ENCODE data around the gene KSR1. TPM values are rescaled to one million over a fixed set of nuclear protein-coding genes. Genes with fewer than 3 reads are reported as not detected.
"Not testable (repeated sequence)": the region's sequence is repeated elsewhere in the genome, so short reads cannot be mapped to it uniquely, and the experiment has no call there.

Gene KSR1
- total RNA-seq, 2 experiments from 2014 or later, result 44.4 to 47.6 TPM

DNA sequence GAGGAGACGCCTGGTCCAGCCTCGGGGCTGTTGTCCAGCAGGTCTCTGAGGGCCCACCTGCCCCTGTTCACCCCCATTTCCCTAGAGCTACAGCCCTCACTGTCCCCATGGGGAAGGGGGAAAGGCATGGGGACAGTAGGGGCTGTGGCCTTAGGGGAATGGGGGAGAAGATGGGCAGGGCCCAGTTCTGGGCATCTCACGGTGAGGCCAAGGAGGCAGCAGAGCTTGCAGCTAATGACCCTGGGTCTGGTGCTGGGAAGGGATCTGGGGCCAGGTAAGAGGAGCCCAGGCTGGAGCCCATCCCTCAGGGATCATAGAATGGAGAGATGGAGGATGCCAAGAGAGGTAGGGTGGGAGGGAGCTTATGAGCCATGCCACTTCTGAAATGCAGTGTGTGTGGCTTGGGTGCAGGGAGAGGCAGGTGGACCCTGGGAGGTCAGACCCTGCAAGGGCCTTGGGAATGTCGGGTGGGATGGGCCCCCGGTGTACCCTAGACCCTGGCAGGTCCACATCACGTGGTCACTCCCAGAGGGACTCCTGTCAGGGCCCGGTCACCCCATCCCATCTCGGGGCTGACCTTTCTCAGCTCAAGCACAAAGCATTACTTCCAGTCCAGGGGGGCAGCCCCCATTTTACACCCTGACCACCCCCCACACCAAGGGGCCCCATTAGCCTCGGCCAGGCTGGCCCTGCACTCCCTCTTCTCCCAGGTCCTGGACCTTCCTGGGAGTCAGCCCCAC, 35.9 kb upstream of the KSR1 start:
- ChIA-PET CTCF (no interaction called here), POLR2A (no interaction called here)
- DNase-seq, result no peak
- H3K9me3 Mint-ChIP-seq, result no peaks in the 10 kb centered on the region
- no peak overlapping the region for H3K4me3 Mint-ChIP-seq
- no peaks in the 10 kb centered on the region for H3K27me3 Mint-ChIP-seq
- no peaks in the 10 kb centered on the region for H3K4me1 Mint-ChIP-seq
- no peak overlapping the region for H3K27ac Mint-ChIP-seq
- no peaks in the 10 kb centered on the region for H3K36me3 Mint-ChIP-seq (ENCODE audit: low read depth)

DNA sequence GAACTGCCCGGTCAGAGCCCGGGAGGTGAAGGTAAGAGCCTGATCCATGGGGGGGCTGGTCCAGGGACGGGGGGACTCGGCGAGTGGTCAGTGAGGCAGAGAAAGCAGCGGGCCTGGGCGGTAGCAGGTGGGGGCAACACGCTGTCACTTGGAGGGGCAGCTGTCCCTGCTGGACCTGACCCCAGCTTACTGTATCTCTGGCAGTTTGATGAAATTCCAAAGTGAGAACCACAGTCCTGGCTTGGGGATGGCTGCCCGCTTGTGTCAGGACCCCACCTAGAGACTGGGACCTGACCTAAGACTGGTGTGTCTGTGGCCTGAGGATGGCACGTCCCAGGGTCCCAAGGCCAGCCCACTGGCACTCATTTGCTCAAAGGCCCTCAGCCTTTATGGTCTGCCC, 35.1 kb upstream of the KSR1 start:
- DNase-seq, result no peak
- no peaks in the 10 kb centered on the region for H3K9me3 Mint-ChIP-seq
- ChIA-PET CTCF (no interaction called here), POLR2A (no interaction called here)
- no peaks in the 10 kb centered on the region for H3K4me1 Mint-ChIP-seq
- no peaks in the 10 kb centered on the region for H3K36me3 Mint-ChIP-seq (ENCODE audit: low read depth)
- H3K27ac Mint-ChIP-seq, result no peak overlapping the region
- no peaks in the 10 kb centered on the region for H3K27me3 Mint-ChIP-seq
- H3K4me3 Mint-ChIP-seq, result no peak overlapping the region

DNA sequence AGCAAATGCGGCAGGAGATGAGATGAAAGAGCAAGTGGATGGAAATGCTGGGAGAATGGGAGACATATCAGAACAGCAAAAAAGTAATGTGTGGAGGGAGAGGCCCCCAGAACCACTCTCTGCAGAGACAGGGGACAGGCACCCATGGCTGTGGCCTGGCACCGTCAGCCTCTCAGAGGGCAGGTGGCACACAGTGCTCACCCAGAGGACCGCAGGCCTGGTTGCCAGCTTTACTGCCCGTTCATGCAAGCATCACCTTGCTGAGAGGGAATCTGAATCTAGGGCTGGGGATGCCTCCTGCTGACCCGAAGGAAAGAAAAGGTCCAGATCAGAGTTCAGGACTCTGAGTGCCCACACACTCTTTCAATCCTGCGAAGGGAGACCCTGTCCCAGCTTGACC, 34.6 kb upstream of the KSR1 start:
- H3K27me3 Mint-ChIP-seq; DNase-seq; H3K36me3 Mint-ChIP-seq (ENCODE audit: low read depth); H3K9me3 Mint-ChIP-seq; H3K27ac Mint-ChIP-seq; POLR2A ChIA-PET; H3K4me3 Mint-ChIP-seq; H3K4me1 Mint-ChIP-seq; CTCF ChIA-PET: not testable (repeated sequence)

DNA sequence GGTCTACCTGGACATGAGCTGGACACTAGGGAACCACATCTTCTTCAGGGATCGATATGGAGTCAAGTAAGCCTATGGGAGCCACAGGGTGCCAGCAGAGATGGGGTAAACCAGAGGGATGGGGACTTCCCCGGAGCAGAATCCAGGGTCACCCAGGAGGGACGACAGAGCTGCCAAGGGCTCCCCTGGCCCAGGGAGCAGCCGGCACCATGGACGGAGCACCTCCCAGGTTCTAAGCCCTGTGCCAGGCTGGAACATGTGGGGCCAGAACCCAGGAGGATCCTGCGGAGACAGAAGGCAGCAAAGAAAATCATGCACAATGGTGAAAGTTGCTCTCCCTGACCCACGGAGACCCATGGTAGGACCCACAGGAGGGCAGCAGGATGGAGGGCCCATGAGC, 33.6 kb upstream of the KSR1 start:
- H3K27me3 Mint-ChIP-seq, result peaks cover 2% of the 10 kb centered on the region
- H3K4me3 Mint-ChIP-seq, result no peak overlapping the region
- no peaks in the 10 kb centered on the region for H3K36me3 Mint-ChIP-seq (ENCODE audit: low read depth)
- POLR2A ChIA-PET, result no interaction called here
- CTCF ChIA-PET, result no interaction called here
- no peak for DNase-seq
- no peaks in the 10 kb centered on the region for H3K4me1 Mint-ChIP-seq
- H3K9me3 Mint-ChIP-seq, result no peaks in the 10 kb centered on the region
- H3K27ac Mint-ChIP-seq, result no peak overlapping the region

DNA sequence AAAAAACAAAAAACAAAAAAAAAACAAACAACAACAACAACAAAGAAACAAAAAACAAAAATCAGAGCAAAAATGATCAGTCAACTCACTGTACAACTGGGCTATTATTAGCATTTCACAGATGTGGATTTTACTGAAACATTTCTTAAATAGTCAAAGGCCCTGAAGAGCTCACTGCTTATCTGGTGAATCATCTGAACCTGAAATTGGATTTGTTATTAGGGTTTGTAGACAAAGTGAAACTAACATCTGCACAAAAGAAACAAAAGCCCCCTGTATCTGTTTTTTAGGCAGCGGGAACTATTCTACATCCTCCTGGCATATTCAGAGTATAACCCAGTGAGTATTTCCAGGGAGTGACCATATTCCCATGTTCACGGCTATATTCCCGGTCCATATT, 32.6 kb upstream of the KSR1 start:
- no peaks in the 10 kb centered on the region for H3K4me1 Mint-ChIP-seq
- CTCF ChIA-PET, result interaction anchor here (1.5 kb wide), 1 partner anchor 176 kb away, joined by 3 read pairs; no protein-coding TSS in a partner anchor
- peaks cover 2% of the 10 kb centered on the region for H3K27me3 Mint-ChIP-seq
- no peak overlapping the region for H3K27ac Mint-ChIP-seq
- no peaks in the 10 kb centered on the region for H3K9me3 Mint-ChIP-seq
- H3K36me3 Mint-ChIP-seq (ENCODE audit: low read depth), result no peaks in the 10 kb centered on the region
- DNase-seq, result no peak
- POLR2A ChIA-PET, result no interaction called here
- no peak overlapping the region for H3K4me3 Mint-ChIP-seq

DNA sequence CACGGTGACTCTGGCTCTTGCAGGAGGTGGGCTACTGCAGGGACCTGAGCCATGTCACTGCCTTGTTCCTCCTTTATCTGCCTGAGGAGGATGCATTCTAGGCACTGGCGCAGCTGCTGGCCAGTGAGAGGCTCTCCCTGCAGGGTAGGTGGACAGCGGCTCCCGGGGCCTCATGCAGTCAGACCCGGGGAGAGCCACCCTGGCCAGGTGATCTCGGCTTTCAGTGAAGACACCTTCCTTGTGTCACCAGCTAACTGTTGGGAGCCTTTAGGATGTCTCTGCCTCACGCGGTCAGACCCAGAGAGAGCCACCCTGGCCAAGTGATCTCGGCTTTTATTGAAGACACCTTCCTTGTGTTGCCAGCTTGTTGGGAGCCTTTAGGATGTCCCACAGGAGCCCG, 31.7 kb upstream of the KSR1 start:
- no peak overlapping the region for H3K4me3 Mint-ChIP-seq
- H3K27ac Mint-ChIP-seq, result no peak overlapping the region
- no peaks in the 10 kb centered on the region for H3K4me1 Mint-ChIP-seq
- no peaks in the 10 kb centered on the region for H3K9me3 Mint-ChIP-seq
- no peak for DNase-seq
- POLR2A ChIA-PET, result no interaction called here
- CTCF ChIA-PET, result interaction anchor here (1.5 kb wide), 1 partner anchor 175 kb away, joined by 3 read pairs; no protein-coding TSS in a partner anchor
- H3K36me3 Mint-ChIP-seq (ENCODE audit: low read depth), result no peaks in the 10 kb centered on the region
- H3K27me3 Mint-ChIP-seq, result peaks cover 2% of the 10 kb centered on the region

DNA sequence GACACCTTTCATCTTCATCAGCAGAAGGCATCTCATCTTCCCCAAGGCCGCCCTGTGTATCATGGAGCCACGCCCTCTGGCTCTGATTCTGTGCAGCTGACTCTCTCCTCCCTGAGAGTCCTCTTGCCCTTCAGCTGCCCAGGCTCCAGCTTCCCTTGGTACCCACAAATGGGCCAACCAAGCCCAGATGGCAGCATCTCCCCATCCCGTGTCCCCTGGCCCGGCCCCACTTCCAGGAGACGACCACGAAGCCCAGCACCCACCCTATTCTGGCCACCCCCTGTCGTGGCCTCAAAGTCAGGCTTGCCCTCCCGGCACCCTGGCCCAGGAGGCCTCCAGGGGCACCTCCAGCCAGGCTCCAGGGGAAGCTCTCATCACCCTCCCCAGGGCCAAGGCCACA, 31.3 kb upstream of the KSR1 start:
- Mint-ChIP-seq H3K4me3 (no peak overlapping the region), H3K9me3 (no peaks in the 10 kb centered on the region), H3K4me1 (no peaks in the 10 kb centered on the region), H3K27me3 (peaks cover 2% of the 10 kb centered on the region), H3K27ac (no peak overlapping the region), H3K36me3 (ENCODE audit: low read depth) (no peaks in the 10 kb centered on the region)
- ChIA-PET CTCF (interaction anchor here (1.5 kb wide), 1 partner anchor 175 kb away, joined by 3 read pairs; no protein-coding TSS in a partner anchor), POLR2A (no interaction called here)
- no peak for DNase-seq

DNA sequence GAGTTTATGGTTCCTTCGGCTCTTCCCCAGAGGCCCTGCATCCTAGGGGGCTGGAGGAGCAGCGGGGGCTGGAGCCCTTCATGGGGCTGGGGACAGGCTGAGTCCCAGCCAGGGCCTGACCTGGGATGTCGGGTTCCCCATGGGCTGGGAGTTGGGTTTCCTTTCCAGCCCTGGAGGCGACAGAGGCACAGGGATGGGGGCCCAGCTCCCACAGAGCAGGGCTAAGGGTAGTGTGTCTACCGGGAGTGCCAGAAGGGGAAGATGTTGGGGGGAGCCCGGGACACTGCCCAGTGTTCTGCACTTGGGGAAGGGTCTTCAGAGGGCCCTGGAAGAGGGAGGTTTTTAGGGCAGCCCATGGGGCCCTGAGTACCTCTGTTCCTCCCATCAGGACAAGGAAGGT, 30.7 kb upstream of the KSR1 start:
- H3K4me1 Mint-ChIP-seq; H3K4me3 Mint-ChIP-seq; DNase-seq; H3K36me3 Mint-ChIP-seq (ENCODE audit: low read depth); CTCF ChIA-PET; POLR2A ChIA-PET; H3K27me3 Mint-ChIP-seq; H3K9me3 Mint-ChIP-seq; H3K27ac Mint-ChIP-seq: not testable (repeated sequence)

DNA sequence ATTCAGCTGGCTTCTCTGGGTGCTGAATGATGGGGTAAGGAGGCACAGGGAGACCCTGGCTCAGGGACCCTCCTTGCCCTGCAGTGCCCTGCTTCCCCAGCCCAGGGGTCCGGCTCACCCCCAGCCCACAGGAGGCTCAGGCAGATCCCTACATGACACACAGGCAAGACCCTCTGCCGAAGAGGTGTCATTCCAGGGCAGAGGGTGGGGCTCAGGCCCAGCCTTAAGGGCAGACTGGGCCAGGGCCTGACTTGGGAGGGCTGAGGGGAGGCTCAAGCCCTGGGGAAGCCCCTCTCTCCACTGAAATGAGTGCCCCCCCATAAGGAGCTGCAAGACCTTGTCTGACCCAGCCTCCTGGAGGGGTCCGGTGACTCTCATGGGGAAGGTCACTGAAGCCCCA, 30.3 kb upstream of the KSR1 start:
- H3K27me3 Mint-ChIP-seq, result peaks cover 2% of the 10 kb centered on the region
- no peaks in the 10 kb centered on the region for H3K9me3 Mint-ChIP-seq
- ChIA-PET POLR2A (no interaction called here), CTCF (no interaction called here)
- DNase-seq, result no peak
- no peak overlapping the region for H3K4me3 Mint-ChIP-seq
- H3K4me1 Mint-ChIP-seq, result no peaks in the 10 kb centered on the region
- no peaks in the 10 kb centered on the region for H3K36me3 Mint-ChIP-seq (ENCODE audit: low read depth)
- H3K27ac Mint-ChIP-seq, result no peak overlapping the region

DNA sequence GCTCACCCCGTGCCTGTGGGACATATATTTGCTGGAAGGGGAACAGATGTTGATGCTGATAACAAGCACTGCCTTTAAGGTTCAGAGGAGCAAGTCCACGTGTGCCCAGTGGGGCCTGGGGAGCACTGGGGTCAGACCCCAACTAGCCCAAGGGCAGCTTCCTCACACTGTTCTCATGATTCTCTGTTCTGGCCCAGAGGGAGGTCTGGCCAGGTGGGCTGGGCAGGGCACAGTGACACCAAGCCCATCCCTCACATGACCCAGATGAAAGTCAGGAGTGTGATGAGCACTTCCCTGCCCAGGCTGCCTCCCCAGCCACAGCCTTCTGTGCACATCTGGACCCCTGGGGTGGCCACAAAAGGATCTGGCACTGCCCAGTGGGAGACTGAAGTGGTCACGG, 29.8 kb upstream of the KSR1 start:
- H3K27me3 Mint-ChIP-seq; POLR2A ChIA-PET; CTCF ChIA-PET; H3K36me3 Mint-ChIP-seq (ENCODE audit: low read depth); H3K27ac Mint-ChIP-seq; DNase-seq; H3K4me1 Mint-ChIP-seq; H3K4me3 Mint-ChIP-seq; H3K9me3 Mint-ChIP-seq: not testable (repeated sequence)

DNA sequence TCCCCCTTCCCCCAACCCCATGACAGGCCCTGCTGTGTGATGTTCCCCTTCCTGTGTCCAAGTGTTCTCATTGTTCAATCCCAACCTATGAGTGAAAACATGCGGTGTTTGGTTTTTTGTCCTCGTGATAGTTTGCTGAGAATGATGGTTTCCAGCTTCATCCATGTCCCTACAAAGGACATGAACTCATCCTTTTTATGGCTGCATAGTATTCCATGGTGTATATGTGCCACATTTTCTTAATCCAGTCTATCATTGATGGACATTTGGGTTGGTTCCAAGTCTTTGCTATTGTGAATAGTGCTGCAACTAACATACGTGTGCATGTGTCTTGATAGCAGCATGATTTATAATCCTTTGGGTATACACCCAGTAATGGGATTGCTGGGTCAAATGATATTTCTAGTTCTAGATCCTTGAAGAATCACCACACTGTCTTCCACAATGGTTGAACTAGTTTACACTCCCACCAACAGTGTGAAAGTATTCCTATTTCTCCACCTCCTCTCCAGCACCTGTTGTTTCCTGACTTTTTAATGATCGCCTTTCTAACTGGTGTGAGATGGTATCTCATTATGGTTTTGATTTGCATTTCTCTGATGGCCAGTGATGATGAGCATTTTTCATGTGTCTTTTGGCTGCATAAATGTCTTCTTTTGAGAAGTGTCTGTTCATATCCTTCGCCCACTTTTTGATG, 28.9 kb upstream of the KSR1 start:
- POLR2A ChIA-PET; H3K27me3 Mint-ChIP-seq; H3K27ac Mint-ChIP-seq; H3K9me3 Mint-ChIP-seq; CTCF ChIA-PET; DNase-seq; H3K36me3 Mint-ChIP-seq (ENCODE audit: low read depth); H3K4me3 Mint-ChIP-seq; H3K4me1 Mint-ChIP-seq: not testable (repeated sequence)

DNA sequence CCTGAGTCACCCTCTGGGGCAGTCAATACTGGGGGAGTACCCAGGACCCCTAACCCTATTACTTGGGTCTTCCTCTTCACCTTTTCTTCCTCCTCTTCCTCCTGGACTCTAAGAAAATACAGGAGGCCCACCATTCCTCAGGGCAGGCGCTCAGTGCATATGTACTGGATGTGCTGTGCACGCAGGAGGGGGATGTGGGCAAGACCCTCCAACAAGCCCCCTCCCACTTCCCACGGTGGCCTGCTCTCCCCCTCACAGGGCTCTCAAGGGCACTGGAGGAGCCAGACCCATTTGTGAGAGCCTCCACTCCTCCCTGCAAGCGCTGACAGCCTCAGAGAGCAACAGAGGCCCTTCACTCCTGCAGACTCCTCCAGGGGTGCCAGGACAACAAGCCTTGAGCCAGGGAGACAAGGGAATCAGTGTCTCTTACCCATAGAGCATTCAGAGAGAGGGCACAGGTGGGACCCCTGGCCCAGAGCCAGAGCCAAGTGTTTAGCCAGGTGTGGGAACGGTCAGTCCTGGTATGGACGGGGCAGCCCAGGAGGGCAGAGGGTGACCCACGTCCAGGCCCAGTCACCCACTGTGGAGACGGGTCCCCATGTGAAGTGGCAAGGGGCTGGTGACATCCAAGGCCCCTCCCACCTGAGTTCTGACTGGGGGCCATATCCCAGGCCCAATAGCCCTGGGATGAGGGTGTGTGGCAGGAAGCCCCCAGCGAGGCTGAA, 27.3 kb upstream of the KSR1 start:
- no peak overlapping the region for H3K27ac Mint-ChIP-seq
- POLR2A ChIA-PET, result no interaction called here

DNA sequence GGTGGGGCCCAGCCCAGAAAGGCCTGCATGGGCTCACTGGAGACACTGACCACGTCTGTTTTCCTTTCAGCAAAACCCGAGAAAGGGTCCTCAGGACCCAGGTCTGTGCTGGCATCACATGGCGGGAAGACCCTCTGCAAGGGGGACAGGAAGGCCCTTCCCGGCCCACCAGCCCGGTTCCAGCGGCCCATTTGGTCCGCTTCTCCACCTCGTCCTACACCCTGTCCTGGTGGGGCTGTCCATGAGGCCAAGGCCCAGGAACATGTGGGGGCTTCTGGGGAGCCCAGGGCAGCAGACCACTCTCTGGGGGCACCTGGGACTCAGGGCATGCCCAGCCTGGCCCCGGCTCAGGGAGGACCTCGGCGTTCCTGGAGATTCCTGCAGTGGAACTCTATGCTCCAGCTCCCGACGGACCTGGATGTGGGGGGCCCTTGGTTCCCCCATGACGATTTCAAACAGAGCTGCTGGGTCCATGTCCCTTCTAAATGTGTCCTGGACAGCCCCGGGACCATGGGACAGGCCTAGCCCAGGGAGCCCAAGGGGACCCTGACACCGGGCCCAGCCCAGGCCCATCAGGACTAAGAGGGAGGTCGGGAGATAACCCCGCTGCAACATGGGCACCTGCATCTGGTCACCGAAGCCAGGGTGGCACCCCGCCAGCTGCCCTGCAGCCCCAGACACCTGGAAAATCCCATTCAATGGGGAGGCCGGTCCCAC, 26.4 kb upstream of the KSR1 start:
- H3K27ac Mint-ChIP-seq, result no peak overlapping the region
- no peaks in the 10 kb centered on the region for H3K36me3 Mint-ChIP-seq (ENCODE audit: low read depth)
- no peak for DNase-seq
- H3K9me3 Mint-ChIP-seq, result no peaks in the 10 kb centered on the region
- POLR2A ChIA-PET, result no interaction called here
- CTCF ChIA-PET, result interaction anchor here (0.9 kb wide), 1 partner anchor 170 kb away, joined by 3 read pairs; no protein-coding TSS in a partner anchor
- no peak overlapping the region for H3K4me3 Mint-ChIP-seq
- no peaks in the 10 kb centered on the region for H3K4me1 Mint-ChIP-seq
- peaks cover 2% of the 10 kb centered on the region for H3K27me3 Mint-ChIP-seq

More for the DNA sequence above, 27.3 kb upstream of the KSR1 start:
- H3K4me1 Mint-ChIP-seq, result no peaks in the 10 kb centered on the region
- peaks cover 2% of the 10 kb centered on the region for H3K27me3 Mint-ChIP-seq
- no peaks in the 10 kb centered on the region for H3K36me3 Mint-ChIP-seq (ENCODE audit: low read depth)
- no peak overlapping the region for H3K4me3 Mint-ChIP-seq
- H3K9me3 Mint-ChIP-seq, result no peaks in the 10 kb centered on the region
- CTCF ChIA-PET, result no interaction called here
- DNase-seq, result no peak

All from activated CD4-positive, alpha-beta memory T cell treated with anti-CD3 and anti-CD28 coated beads, Interleukin-2, amount 10 ng/mL, durations not matched to agents 7 days and 5 days (primary cell).